Measurements from ENCODE around the gene MYO3B. TPM values are rescaled to one million over a fixed set of nuclear protein-coding genes. Genes with fewer than 3 reads are reported as not detected.

The MYO3B gene
- total RNA-seq, 1 experiment from 2014 or later: not detected

- no peak overlapping the region for H3K27ac Mint-ChIP-seq (ENCODE audit: low read depth, unreplicated experiment)
- no peak overlapping the region for H3K4me3 Mint-ChIP-seq (ENCODE audit: unreplicated experiment)
- intact Hi-C loops (cut with micrococcal nuclease): no loop called here
- TF ChIP-seq CTCF (IDR thresholded peaks at IDR 0.05; ENCODE audit: unreplicated experiment): no peak
- BruUV-seq (replicated peaks): no TSS peak
- no peaks in the 10 kb centered on the region for H3K27me3 Mint-ChIP-seq (ENCODE audit: insufficient read depth, unreplicated experiment)
- peak; percentile 7 for DNase-seq (ENCODE audit: unreplicated experiment)
- H3K9me3 Mint-ChIP-seq (ENCODE audit: unreplicated experiment): peaks cover 6% of the 10 kb centered on the region
- ChIA-PET CTCF (interaction anchor here (1.0 to 1.2 kb wide), 2 partner anchors 10 to 48 kb away, joined by 3 to 4 read pairs; no protein-coding TSS in a partner anchor), POLR2A (no interaction called here)
- H3K36me3 Mint-ChIP-seq (ENCODE audit: insufficient read depth, unreplicated experiment): no peaks in the 10 kb centered on the region
- peaks cover 10% of the 10 kb centered on the region for H3K4me1 Mint-ChIP-seq (ENCODE audit: insufficient read depth, unreplicated experiment)
These were observed 135.5 kb downstream of the MYO3B start for GRCh38 chr2:170313347-170313991.

- intact Hi-C loops (cut with micrococcal nuclease): no loop called here
- H3K4me1 Mint-ChIP-seq (ENCODE audit: insufficient read depth, unreplicated experiment): peaks cover 10% of the 10 kb centered on the region
- BruUV-seq (replicated peaks): no TSS peak
- no peak for DNase-seq (ENCODE audit: unreplicated experiment)
- CTCF ChIA-PET: interaction anchor here (0.8 to 1.2 kb wide), 3 partner anchors 10 to 47 kb away, joined by 3 to 4 read pairs (median 4); no protein-coding TSS in a partner anchor
- no peak overlapping the region for H3K27ac Mint-ChIP-seq (ENCODE audit: low read depth, unreplicated experiment)
- H3K4me3 Mint-ChIP-seq (ENCODE audit: unreplicated experiment): no peak overlapping the region
- H3K36me3 Mint-ChIP-seq (ENCODE audit: insufficient read depth, unreplicated experiment): no peaks in the 10 kb centered on the region
- no peaks in the 10 kb centered on the region for H3K27me3 Mint-ChIP-seq (ENCODE audit: insufficient read depth, unreplicated experiment)
- H3K9me3 Mint-ChIP-seq (ENCODE audit: unreplicated experiment): peaks cover 11% of the 10 kb centered on the region
- POLR2A ChIA-PET: no interaction called here
- no peak for TF ChIP-seq CTCF (IDR thresholded peaks at IDR 0.05; ENCODE audit: unreplicated experiment)
These were observed 136.0 kb downstream of the MYO3B start for GRCh38 chr2:170313992-170314348.

- intact Hi-C loops (cut with micrococcal nuclease): no loop called here
- no peaks in the 10 kb centered on the region for H3K36me3 Mint-ChIP-seq (ENCODE audit: insufficient read depth, unreplicated experiment)
- DNase-seq (ENCODE audit: unreplicated experiment): peak; percentile 58
These were observed 136.9 kb downstream of the MYO3B start for GRCh38 chr2:170314744-170315447.

More at GRCh38 chr2:170314744-170315447, 136.9 kb downstream of the MYO3B start:
- CTCF ChIA-PET: interaction anchor here (0.7 to 0.8 kb wide), 2 partner anchors 46 to 79 kb away, joined by 3 to 4 read pairs; no protein-coding TSS in a partner anchor
- H3K27me3 Mint-ChIP-seq (ENCODE audit: insufficient read depth, unreplicated experiment): no peaks in the 10 kb centered on the region
- peaks cover 20% of the 10 kb centered on the region for H3K9me3 Mint-ChIP-seq (ENCODE audit: unreplicated experiment)
- peaks cover 10% of the 10 kb centered on the region for H3K4me1 Mint-ChIP-seq (ENCODE audit: insufficient read depth, unreplicated experiment)
- POLR2A ChIA-PET: no interaction called here
- no peak overlapping the region for H3K4me3 Mint-ChIP-seq (ENCODE audit: unreplicated experiment)
- no peak overlapping the region for H3K27ac Mint-ChIP-seq (ENCODE audit: low read depth, unreplicated experiment)
- TF ChIP-seq CTCF (IDR thresholded peaks at IDR 0.05; ENCODE audit: unreplicated experiment): no peak
- BruUV-seq (replicated peaks): no TSS peak
